Superior temporal gyrus (tissue), 1 donor: ENCODE data around the gene ROBO1.
A peak's percentile ranks its signal among the peaks of the same experiment; 100 is the strongest.

Source experiments
- DNase-seq: peaks from one replicate; pipeline ENCODE4 v3.0.0-alpha.2; 2016; ENCODE audit errors: extremely low spot score

Gene ROBO1

GRCh38 chr3:79012946-79013362 is 754.8 kb downstream of the ROBO1 start:
- DNase-seq = peak; percentile 87

GRCh38 chr3:79012530-79012913 is 755.3 kb downstream of the ROBO1 start:
- no peak for DNase-seq

GRCh38 chr3:79011821-79012529 is 755.8 kb downstream of the ROBO1 start:
- peak; percentile 73 for DNase-seq

- DNase-seq = peak; percentile 38
Measured at GRCh38 chr3:79009861-79010260, 757.9 kb downstream of the ROBO1 start.

- peak; percentile 39 for DNase-seq
Measured at GRCh38 chr3:79006077-79006476, 761.7 kb downstream of the ROBO1 start.

GRCh38 chr3:79005084-79005483 is 762.7 kb downstream of the ROBO1 start:
- DNase-seq = no peak

- no peak for DNase-seq
Measured at GRCh38 chr3:79003994-79004393, 763.8 kb downstream of the ROBO1 start.

- no peak for DNase-seq
Measured at GRCh38 chr3:79002465-79003372, 765.1 kb downstream of the ROBO1 start.

- no peak for DNase-seq
Measured at GRCh38 chr3:79001255-79001654, 766.5 kb downstream of the ROBO1 start.

- no peak for DNase-seq
Measured at GRCh38 chr3:78999139-78999538, 768.7 kb downstream of the ROBO1 start.

GRCh38 chr3:78995087-78995486 is 772.7 kb downstream of the ROBO1 start:
- no peak for DNase-seq

GRCh38 chr3:78994174-78995027 is 773.4 kb downstream of the ROBO1 start:
- peak; percentile 57 for DNase-seq

- no peak for DNase-seq
Measured at GRCh38 chr3:78993375-78993774, 774.4 kb downstream of the ROBO1 start.

- peak; percentile 43 for DNase-seq
Measured at GRCh38 chr3:78992830-78993229, 775.0 kb downstream of the ROBO1 start.

GRCh38 chr3:78992400-78992799 is 775.4 kb downstream of the ROBO1 start:
- DNase-seq = no peak

GRCh38 chr3:78991656-78992055 is 776.1 kb downstream of the ROBO1 start:
- DNase-seq = no peak

- DNase-seq = no peak
Measured at GRCh38 chr3:78990156-78990555, 777.6 kb downstream of the ROBO1 start.

GRCh38 chr3:78988324-78988723 is 779.5 kb downstream of the ROBO1 start:
- DNase-seq = no peak

GRCh38 chr3:78986416-78987101 is 781.2 kb downstream of the ROBO1 start:
- no peak for DNase-seq

GRCh38 chr3:78985981-78986380 is 781.8 kb downstream of the ROBO1 start:
- DNase-seq = no peak

GRCh38 chr3:78979028-78979427 is 788.8 kb downstream of the ROBO1 start:
- DNase-seq = no peak
